Measurements from ENCODE around the gene TRMT112.
A peak's percentile ranks its signal among the peaks of the same experiment; 100 is the strongest.

DNA sequence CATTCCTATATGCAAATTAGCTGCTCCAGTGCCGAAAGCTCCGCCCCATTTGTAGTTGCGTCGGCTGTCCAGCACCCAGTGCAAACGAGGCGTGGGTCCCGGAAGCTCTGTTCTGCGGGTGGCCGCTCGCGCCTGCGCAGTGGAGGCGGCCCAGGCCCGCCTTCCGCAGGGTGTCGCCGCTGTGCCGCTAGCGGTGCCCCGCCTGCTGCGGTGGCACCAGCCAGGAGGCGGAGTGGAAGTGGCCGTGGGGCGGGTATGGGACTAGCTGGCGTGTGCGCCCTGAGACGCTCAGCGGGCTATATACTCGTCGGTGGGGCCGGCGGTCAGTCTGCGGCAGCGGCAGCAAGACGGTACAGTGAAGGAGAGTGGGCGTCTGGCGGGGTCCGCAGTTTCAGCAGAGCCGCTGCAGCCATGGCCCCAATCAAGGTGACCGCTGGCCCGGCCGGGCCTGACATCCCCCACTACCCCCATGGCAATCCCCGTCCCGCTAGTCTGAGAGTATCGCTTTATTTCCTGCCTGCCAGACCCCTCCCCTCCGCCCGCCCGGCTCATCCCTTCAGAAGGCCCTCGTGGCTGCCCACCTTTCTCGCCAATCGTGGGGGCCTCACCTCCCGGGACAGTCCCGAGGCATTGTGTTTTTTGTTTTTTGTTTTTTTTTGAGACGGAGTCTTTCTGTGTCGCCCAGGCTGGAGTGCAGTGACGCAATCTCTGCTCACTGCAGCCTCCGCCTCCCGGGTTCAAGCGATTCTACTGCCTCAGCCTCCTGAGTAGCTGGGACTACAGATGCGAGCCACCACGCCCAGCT, 804 bp upstream of the TRMT112 start, which contains the start of gene PRDX5:
- TF ChIP-seq, protein P1, sequence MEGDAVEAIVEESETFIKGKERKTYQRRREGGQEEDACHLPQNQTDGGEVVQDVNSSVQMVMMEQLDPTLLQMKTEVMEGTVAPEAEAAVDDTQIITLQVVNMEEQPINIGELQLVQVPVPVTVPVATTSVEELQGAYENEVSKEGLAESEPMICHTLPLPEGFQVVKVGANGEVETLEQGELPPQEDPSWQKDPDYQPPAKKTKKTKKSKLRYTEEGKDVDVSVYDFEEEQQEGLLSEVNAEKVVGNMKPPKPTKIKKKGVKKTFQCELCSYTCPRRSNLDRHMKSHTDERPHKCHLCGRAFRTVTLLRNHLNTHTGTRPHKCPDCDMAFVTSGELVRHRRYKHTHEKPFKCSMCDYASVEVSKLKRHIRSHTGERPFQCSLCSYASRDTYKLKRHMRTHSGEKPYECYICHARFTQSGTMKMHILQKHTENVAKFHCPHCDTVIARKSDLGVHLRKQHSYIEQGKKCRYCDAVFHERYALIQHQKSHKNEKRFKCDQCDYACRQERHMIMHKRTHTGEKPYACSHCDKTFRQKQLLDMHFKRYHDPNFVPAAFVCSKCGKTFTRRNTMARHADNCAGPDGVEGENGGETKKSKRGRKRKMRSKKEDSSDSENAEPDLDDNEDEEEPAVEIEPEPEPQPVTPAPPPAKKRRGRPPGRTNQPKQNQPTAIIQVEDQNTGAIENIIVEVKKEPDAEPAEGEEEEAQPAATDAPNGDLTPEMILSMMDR (conservative IDR thresholded peaks at IDR 0.05; ENCODE audit: low read depth in 2 of 2), result peak; percentile 18 to 74; a peak in 3 of 4 replicates
- TF ChIP-seq, protein P2, sequence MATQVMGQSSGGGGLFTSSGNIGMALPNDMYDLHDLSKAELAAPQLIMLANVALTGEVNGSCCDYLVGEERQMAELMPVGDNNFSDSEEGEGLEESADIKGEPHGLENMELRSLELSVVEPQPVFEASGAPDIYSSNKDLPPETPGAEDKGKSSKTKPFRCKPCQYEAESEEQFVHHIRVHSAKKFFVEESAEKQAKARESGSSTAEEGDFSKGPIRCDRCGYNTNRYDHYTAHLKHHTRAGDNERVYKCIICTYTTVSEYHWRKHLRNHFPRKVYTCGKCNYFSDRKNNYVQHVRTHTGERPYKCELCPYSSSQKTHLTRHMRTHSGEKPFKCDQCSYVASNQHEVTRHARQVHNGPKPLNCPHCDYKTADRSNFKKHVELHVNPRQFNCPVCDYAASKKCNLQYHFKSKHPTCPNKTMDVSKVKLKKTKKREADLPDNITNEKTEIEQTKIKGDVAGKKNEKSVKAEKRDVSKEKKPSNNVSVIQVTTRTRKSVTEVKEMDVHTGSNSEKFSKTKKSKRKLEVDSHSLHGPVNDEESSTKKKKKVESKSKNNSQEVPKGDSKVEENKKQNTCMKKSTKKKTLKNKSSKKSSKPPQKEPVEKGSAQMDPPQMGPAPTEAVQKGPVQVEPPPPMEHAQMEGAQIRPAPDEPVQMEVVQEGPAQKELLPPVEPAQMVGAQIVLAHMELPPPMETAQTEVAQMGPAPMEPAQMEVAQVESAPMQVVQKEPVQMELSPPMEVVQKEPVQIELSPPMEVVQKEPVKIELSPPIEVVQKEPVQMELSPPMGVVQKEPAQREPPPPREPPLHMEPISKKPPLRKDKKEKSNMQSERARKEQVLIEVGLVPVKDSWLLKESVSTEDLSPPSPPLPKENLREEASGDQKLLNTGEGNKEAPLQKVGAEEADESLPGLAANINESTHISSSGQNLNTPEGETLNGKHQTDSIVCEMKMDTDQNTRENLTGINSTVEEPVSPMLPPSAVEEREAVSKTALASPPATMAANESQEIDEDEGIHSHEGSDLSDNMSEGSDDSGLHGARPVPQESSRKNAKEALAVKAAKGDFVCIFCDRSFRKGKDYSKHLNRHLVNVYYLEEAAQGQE (IDR thresholded peaks at IDR 0.05; ENCODE audit: unreplicated experiment), result no peak
- no peak for TF ChIP-seq EZH2phosphoT487 (IDR thresholded peaks at IDR 0.05; ENCODE audit: unreplicated experiment)
- no peak for TF ChIP-seq JUNB (IDR thresholded peaks at IDR 0.05; ENCODE audit: unreplicated experiment)
- TF ChIP-seq EZH2 (IDR thresholded peaks at IDR 0.05; ENCODE audit: low read depth, unreplicated experiment), result no peak
- peak; percentile 79 for TF ChIP-seq POLR2AphosphoS5 (IDR thresholded peaks at IDR 0.05; ENCODE audit: low read depth)

Data from GM23338 (cell line).